GM12874 (cell line): ENCODE measurements around the gene ARAP1.

ENCODE experiments used
- CTCF ChIP-seq: IDR thresholded peaks from 2 replicates; pipeline ENCODE4 v1.5.1; 2011; ENCODE audit warnings: low read depth, mild to moderate bottlenecking, control low read depth, low read length, moderate library complexity; ENCODE audit not compliant: insufficient read depth

Gene ARAP1

GRCh38 chr11:72777755-72778278 lies 25.6 kb upstream of the ARAP1 start:
- TF ChIP-seq CTCF = no peak

DNA sequence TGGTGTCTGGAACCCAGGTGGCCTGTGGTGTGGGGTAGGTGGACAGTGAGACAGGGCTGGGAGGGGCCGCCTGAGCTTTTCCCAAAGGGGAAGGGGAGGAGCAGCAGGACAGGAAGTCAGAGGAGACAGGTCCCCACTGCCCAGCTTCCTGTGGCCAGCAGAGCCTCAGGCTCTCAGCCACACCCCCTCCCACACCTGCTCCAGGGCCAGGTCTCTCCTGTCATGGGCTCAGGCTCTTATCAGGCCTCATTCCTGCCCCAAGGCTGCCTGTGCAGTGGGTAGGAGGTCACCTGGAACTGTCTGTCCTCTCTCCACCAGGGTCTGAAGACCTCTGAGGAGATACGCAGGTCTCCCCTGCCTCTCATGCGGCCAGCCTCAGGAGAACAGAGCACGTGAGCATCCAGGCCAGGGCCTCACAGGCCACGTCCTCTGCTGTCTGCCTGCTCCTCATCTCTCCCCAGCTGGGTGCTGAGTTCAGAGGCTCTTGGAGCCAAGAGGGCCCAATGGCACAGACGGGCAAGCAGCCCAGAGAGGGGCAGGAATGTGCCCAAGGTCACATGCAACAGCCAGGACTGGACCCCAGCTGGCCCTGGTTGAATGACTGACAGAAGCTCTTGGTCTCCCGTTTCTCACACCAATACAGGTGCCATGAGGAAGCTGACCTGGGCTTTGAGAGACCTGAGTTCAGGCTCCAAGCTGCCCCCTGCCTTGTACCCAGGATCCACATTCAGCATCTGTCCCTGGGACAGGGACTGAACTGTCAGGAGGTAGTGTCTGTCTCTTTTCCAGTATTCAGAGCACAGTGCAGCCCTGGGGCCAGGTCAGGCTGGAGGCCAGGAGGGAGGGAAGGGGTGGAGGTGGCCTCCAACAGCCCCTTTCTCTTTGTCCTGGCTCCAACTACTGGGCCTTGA lies 24.9 kb upstream of the ARAP1 start:
- no peak for TF ChIP-seq CTCF

DNA sequence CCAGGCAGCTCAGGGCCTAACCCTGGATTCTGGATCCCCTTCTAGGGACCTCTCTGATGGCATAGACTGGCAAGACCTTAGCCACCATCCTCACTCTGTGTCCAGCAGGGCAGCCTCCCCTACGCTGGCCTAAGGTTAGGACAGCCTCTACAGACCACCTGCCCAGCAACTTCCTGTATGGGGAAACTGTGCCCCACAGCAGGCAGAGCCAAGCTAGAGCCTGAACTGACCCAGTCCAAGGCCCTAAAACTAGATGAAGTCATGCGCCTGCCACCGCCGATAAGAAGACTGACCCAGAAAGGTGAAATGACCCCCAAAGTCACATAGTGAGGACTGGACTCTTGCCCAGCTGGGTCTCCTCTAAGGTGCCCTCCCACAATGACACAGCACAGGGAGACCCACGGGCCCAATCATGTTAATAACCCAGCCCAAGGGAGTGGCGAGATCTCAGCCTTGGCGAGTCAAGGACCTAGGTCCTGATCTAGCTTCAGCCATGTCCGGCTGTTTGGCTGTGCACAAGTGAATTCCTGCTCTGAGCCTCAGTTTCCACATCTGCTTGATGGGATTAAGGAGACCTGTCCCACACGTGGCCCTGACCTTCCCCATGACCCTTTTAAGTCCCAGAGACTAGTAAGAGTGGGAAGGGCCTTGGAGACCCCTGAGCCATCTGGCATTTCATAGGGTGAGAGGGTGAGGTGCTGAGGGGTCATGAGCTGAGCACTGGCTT lies 24.1 kb upstream of the ARAP1 start:
- no peak for TF ChIP-seq CTCF

DNA sequence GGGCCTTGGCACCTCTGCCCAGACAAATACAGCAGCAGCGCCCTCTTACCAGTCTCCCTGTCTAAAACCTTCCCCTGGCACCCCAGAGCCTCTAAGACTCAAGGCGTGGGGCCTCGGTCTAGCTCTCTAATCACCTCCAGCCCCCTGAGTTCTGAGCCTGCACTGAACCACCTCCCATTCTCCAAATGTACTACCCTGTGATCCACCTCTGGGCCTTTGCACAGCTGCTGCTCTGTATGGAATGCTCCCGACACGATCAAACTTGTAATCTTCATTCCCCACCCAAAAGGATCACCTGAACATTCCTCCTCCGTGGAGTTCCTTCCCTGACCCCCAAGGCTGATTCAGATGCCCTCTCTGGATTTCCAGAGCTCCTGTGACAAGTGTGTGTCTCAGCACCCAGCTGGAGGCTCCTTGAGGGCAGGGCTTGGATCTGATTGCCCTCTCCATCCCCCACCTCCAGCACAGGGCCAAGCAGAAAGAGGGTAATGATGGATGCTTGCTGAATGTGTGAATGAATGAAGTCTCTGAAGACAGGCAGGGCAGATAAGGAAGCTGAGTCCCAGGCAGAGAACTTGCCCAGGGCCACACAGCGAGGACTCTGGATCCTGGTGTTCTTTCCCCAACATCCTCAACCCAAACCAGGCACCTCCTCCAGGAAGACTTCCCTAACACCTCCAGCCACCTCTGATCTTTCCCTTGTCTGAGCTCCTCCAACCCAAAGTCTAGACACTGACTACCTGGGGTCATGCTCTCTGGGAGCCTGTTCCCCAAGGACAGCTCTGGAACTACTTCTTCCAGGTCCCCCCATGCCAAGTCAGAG lies 23.3 kb upstream of the ARAP1 start:
- TF ChIP-seq CTCF = no peak

DNA sequence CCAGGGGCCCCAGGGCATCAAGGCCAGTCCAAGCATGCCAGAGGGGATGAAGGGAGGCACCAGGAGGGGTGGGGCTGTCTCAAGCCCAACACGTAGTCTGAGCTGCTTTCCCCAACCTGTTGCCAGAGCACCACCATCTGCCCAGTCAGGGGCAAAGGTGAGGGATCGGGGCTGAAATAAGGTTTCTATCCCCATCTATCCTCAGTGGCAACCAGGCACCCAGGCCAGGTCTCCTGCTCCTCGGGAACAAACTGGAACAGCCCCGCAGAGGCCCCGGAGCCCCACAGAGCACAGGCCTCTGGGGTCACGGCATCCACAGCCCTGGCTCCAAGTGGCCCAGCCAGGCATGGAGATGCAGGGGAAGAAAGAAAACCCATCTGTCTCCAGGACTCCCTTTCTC lies 22.3 kb upstream of the ARAP1 start:
- TF ChIP-seq CTCF = no peak

GRCh38 chr11:72773696-72774095 lies 21.5 kb upstream of the ARAP1 start:
- no peak for TF ChIP-seq CTCF
